ENCODE measurements around the gene TSPAN9.

DNA sequence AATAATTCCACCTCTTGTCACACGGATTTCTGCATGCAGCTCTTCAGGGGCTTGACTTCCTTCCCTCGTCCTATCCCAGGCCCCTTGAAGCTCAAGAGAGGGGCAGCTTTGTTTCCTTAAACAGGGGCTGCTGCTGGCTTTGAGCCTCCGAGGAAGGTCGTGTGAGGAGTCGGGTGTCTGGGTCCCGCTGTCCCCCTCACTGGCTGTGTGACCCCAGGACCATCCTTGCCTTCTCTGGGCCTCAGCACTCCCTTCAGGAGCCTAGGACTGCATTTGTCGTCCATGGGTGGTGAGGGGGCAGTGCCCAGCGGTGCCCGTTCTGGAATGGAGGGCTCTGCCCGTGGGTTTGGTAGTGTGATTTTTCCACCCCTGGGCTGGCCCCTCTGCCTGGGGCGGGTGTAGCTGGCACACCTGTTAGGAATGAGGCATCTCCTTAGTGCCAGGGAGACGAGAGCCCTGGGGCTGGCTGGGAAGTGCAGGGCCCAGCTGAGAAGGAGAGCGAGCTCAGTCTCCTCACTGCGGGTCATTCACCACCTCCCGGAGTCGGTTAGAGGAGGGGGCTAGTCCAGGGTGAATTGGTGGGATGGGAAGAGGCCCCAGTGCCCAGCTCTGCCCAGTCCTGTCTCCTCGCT lies 60.8 kb downstream of the TSPAN9 start:
- TF ChIP-seq EZH2 (IDR thresholded peaks at IDR 0.05) = no peak
- TF ChIP-seq, protein P1, sequence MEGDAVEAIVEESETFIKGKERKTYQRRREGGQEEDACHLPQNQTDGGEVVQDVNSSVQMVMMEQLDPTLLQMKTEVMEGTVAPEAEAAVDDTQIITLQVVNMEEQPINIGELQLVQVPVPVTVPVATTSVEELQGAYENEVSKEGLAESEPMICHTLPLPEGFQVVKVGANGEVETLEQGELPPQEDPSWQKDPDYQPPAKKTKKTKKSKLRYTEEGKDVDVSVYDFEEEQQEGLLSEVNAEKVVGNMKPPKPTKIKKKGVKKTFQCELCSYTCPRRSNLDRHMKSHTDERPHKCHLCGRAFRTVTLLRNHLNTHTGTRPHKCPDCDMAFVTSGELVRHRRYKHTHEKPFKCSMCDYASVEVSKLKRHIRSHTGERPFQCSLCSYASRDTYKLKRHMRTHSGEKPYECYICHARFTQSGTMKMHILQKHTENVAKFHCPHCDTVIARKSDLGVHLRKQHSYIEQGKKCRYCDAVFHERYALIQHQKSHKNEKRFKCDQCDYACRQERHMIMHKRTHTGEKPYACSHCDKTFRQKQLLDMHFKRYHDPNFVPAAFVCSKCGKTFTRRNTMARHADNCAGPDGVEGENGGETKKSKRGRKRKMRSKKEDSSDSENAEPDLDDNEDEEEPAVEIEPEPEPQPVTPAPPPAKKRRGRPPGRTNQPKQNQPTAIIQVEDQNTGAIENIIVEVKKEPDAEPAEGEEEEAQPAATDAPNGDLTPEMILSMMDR (IDR thresholded peaks at IDR 0.05) = no peak
- TF ChIP-seq EZH2phosphoT487 (IDR thresholded peaks at IDR 0.05) = no peak
